Measurements from ENCODE around the gene FAM47B.

The FAM47B gene

DNA sequence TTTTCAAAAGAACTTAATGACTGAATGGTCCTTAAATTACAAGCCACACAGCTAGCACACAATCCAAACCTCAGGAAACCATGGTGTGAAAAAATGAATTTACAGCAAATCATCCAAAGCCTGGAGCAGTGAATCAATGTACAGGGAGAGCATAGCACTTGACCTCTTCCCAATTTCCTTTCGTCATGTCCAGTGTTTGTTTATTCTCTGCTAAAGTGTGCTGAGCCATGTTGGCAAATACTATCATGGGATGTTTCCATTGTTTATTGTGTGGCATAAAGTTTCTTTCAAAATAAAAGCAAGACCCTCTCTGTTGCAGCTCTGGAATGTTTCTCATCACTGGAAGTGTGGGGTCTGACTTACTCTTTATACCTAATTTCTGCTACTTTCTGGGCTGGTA is 25.4 kb upstream of the FAM47B start:
- TF ChIP-seq, protein P1, sequence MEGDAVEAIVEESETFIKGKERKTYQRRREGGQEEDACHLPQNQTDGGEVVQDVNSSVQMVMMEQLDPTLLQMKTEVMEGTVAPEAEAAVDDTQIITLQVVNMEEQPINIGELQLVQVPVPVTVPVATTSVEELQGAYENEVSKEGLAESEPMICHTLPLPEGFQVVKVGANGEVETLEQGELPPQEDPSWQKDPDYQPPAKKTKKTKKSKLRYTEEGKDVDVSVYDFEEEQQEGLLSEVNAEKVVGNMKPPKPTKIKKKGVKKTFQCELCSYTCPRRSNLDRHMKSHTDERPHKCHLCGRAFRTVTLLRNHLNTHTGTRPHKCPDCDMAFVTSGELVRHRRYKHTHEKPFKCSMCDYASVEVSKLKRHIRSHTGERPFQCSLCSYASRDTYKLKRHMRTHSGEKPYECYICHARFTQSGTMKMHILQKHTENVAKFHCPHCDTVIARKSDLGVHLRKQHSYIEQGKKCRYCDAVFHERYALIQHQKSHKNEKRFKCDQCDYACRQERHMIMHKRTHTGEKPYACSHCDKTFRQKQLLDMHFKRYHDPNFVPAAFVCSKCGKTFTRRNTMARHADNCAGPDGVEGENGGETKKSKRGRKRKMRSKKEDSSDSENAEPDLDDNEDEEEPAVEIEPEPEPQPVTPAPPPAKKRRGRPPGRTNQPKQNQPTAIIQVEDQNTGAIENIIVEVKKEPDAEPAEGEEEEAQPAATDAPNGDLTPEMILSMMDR (conservative IDR thresholded peaks at IDR 0.05; ENCODE audit: low read length), result no peak
- no peak for DNase-seq (ENCODE audit: low read depth)
- H3K4me3 ChIP-seq (ENCODE audit: low read length), result no peak overlapping the region

DNA sequence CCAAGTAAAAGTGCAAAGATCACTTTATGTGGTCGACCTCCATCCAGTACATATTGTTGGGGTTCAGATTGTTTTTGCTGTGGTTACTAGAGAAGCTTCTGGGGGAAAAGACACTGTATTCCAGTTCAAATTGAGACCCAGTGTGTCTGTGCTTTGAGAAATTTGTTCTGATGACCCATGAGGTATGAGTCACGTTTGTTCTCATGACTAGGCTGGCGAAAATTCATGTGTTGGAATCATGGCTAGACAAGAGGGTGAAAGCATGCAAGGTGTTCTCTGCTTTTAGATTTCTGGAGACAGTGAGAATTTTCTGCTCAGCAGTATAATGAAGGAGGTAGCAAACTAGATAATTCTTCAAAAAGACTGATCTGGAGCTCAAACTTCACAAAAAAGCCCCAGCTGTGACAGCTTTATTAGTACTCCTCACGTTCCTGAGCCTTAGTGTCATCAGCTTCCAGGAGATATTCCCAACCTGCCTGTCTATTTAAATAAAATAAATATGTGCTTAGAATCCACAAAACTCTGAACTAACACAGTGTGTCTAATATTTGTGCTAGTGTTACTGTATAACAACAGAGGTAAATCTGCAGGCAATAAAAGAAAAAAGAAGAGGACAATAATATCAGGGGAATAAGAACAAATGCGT is 24.4 kb upstream of the FAM47B start:
- peak; percentile 48 for DNase-seq (ENCODE audit: low read depth)
- TF ChIP-seq, protein P1 (conservative IDR thresholded peaks at IDR 0.05; ENCODE audit: low read length), result no peak

DNA sequence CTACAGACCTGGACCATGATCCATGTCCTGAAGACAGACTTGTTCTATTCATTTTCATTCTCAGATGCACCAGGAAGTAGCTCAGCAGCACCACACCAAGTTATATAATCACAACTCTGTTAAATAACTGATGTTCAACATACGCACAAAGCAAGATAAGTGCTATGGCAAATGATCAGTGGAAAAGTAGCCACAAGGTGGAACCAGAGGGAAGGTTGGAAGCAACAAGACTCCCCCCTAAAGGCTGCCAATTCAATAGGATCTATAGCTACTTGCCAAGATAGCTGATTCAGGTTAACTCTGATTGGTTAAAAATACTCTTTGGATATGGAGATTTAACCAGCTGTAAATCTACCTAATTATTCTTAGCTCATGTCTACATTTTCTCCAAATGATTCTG is 23.7 kb upstream of the FAM47B start:
- DNase-seq (ENCODE audit: low read depth), result peak; percentile 42
- TF ChIP-seq, protein P1 (conservative IDR thresholded peaks at IDR 0.05; ENCODE audit: low read length), result peak; percentile 50
- no peak overlapping the region for H3K4me3 ChIP-seq (ENCODE audit: low read length)

More for the DNA sequence above, 24.4 kb upstream of the FAM47B start:
- H3K4me3 ChIP-seq (ENCODE audit: low read length), result no peak overlapping the region

DNA sequence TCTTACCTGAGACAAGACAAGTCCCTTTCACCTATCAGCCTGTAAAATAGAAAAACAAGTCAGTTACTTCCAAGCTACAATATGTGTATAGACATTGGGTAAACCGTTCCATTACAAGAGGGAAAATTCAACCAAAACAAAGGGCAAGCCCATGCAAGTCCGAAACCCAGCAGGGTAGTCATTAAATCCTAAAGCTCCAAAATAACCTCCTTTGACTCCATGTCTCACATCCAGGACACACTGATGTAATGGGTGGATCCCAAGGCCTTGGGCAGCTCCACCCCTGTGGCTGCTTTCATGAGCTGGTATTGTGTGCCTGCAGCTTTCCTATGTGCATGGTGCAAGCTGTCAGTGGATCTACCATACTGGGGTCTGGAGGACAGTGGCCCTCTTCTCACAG is 14.7 kb upstream of the FAM47B start:
- TF ChIP-seq, protein P1 (conservative IDR thresholded peaks at IDR 0.05; ENCODE audit: low read length), result no peak
- DNase-seq (ENCODE audit: low read depth), result no peak
- H3K4me3 ChIP-seq (ENCODE audit: low read length), result no peak overlapping the region

DNA sequence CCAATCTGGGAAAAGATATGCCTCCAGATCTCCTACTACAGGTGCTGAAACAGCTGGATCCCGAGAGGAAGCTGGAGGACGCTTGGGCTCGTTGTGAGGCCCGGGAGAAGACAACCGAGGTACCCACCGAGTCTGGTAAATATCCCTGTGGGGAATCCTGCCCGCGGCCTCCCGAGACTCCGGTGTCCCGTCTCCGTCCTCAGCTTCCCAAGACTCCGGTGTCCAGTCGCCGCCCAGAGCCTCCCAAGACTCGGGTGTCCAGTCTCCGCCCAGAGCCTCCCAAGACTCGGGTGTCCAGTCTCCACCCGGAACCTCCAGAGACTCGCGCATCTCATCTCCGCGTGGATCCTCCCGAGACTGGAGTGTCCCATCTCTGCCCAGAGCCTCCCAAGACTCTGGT is 639 bp downstream of the FAM47B start:
- TF ChIP-seq, protein P1 (conservative IDR thresholded peaks at IDR 0.05; ENCODE audit: low read length), result no peak
- DNase-seq (ENCODE audit: low read depth), result no peak
- H3K4me3 ChIP-seq (ENCODE audit: low read length), result no peak overlapping the region

DNA sequence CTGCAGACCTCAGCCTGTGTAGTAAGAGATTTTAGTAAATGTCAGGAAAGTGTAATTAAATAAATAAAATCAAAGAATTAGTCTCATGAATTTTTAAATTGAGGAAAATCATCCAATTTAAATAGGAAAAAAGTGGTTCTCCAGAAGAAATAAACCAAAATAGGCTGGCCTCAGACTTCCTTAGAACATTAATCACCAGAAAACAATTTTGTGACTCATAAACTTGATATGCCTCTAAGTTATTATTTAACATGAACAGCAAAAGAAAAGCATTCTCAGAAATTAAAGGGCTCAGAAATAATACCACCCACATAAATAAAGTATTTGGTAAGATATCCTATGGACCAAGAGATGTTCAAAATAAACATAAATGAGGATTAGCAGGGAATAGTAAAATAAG is 14.3 kb downstream of the FAM47B start:
- DNase-seq (ENCODE audit: low read depth), result peak; percentile 43
- no peak overlapping the region for H3K4me3 ChIP-seq (ENCODE audit: low read length)
- TF ChIP-seq, protein P1 (conservative IDR thresholded peaks at IDR 0.05; ENCODE audit: low read length), result no peak

DNA sequence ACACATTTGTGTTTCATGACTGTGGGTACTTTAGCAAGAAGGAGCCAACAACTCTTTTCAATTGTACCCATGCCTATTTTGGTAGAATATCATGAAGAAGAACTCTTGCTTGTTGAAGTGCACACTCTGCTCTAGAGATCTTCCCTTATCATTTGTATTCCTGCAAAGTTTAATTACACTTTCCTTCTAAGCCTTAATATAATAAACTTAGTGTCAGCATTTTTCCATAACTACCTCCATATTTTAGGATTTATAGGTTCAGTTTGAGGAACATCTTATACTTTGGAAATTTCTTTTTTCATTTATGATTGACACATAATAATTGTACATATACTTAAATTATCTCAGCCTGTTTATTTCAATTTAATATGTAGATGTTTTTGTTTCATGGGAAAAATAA is 19.1 kb downstream of the FAM47B start:
- TF ChIP-seq, protein P1 (conservative IDR thresholded peaks at IDR 0.05; ENCODE audit: low read length), result no peak
- H3K4me3 ChIP-seq (ENCODE audit: low read length), result no peak overlapping the region
- no peak for DNase-seq (ENCODE audit: low read depth)

All from AG10803 (cell line).